ENCODE measurements around the gene ADAMTS5. TPM values are rescaled to one million over a fixed set of nuclear protein-coding genes. Genes with fewer than 3 reads are reported as not detected.

The ADAMTS5 gene
- total RNA-seq, 1 donor from 2014 or later = 14.1 TPM

- no peak overlapping the region for H3K9ac ChIP-seq (ENCODE audit: low read length)
- no peaks in the 10 kb centered on the region for H3K36me3 ChIP-seq (ENCODE audit: insufficient read depth, low read length)
- H4K20me1 ChIP-seq (ENCODE audit: insufficient read depth, low read length) = no peaks in the 10 kb centered on the region
- no peak overlapping the region for H3K27ac ChIP-seq (ENCODE audit: low read depth, low read length)
- no peak for FAIRE-seq
- no peak for DNase-seq (ENCODE audit: low read depth)
- no peak for TF ChIP-seq CTCF (IDR thresholded peaks at IDR 0.05; ENCODE audit: insufficient read depth, low read depth, low read length)
- H3K4me3 Mint-ChIP-seq (ENCODE audit: unreplicated experiment) = no peak overlapping the region
- no peaks in the 10 kb centered on the region for H3K36me3 Mint-ChIP-seq (ENCODE audit: low read depth, unreplicated experiment)
- H3K27me3 Mint-ChIP-seq (ENCODE audit: low read depth, unreplicated experiment) = no peaks in the 10 kb centered on the region
- no peak overlapping the region for H2AFZ ChIP-seq (ENCODE audit: low read depth, low read length)
- no peaks in the 10 kb centered on the region for H3K27me3 ChIP-seq (ENCODE audit: insufficient read depth, low read length)
- H3K4me1 Mint-ChIP-seq (ENCODE audit: low read depth, unreplicated experiment) = no peaks in the 10 kb centered on the region
- H3K4me3 ChIP-seq (ENCODE audit: insufficient read depth, low read depth, low read length) = no peak overlapping the region
- H3K9me3 Mint-ChIP-seq (ENCODE audit: unreplicated experiment) = no peaks in the 10 kb centered on the region
- no peak overlapping the region for H3K27ac Mint-ChIP-seq (ENCODE audit: unreplicated experiment)
- no peaks in the 10 kb centered on the region for H3K9me3 ChIP-seq (ENCODE audit: insufficient read depth, low read depth, low read length)
- no peaks in the 10 kb centered on the region for H3K79me2 ChIP-seq (ENCODE audit: insufficient read depth, low read length)
- no peaks in the 10 kb centered on the region for H3K4me1 ChIP-seq (ENCODE audit: insufficient read depth, low read length)
- no peak overlapping the region for H3K4me2 ChIP-seq (ENCODE audit: low read length)
These were observed 18.7 kb downstream of the ADAMTS5 start for GRCh38 chr21:26948194-26948593.

- H3K4me1 Mint-ChIP-seq (ENCODE audit: low read depth, unreplicated experiment) = no peaks in the 10 kb centered on the region
- Histone ChIP-seq H4K20me1 (ENCODE audit: insufficient read depth, low read length) (no peaks in the 10 kb centered on the region), H3K27me3 (ENCODE audit: insufficient read depth, low read length) (no peaks in the 10 kb centered on the region), H2AFZ (ENCODE audit: low read depth, low read length) (no peak overlapping the region), H3K4me1 (ENCODE audit: insufficient read depth, low read length) (no peaks in the 10 kb centered on the region), H3K4me3 (ENCODE audit: insufficient read depth, low read depth, low read length) (no peak overlapping the region), H3K36me3 (ENCODE audit: insufficient read depth, low read length) (no peaks in the 10 kb centered on the region), H3K27ac (ENCODE audit: low read depth, low read length) (no peak overlapping the region), H3K79me2 (ENCODE audit: insufficient read depth, low read length) (no peaks in the 10 kb centered on the region), H3K4me2 (ENCODE audit: low read length) (no peak overlapping the region), H3K9ac (ENCODE audit: low read length) (no peak overlapping the region), H3K9me3 (ENCODE audit: insufficient read depth, low read depth, low read length) (no peaks in the 10 kb centered on the region)
- DNase-seq (ENCODE audit: low read depth) = no peak
- H3K4me3 Mint-ChIP-seq (ENCODE audit: unreplicated experiment) = no peak overlapping the region
- H3K36me3 Mint-ChIP-seq (ENCODE audit: low read depth, unreplicated experiment) = no peaks in the 10 kb centered on the region
- TF ChIP-seq CTCF (IDR thresholded peaks at IDR 0.05; ENCODE audit: insufficient read depth, low read depth, low read length) = no peak
- TF ChIP-seq EZH2 (IDR thresholded peaks at IDR 0.05; ENCODE audit: insufficient read depth, low read length) = no peak
- no peaks in the 10 kb centered on the region for H3K27me3 Mint-ChIP-seq (ENCODE audit: low read depth, unreplicated experiment)
- no peaks in the 10 kb centered on the region for H3K9me3 Mint-ChIP-seq (ENCODE audit: unreplicated experiment)
- H3K27ac Mint-ChIP-seq (ENCODE audit: unreplicated experiment) = no peak overlapping the region
- FAIRE-seq = peak; percentile 20
These were observed 20.0 kb downstream of the ADAMTS5 start for GRCh38 chr21:26946744-26947446.

DNA sequence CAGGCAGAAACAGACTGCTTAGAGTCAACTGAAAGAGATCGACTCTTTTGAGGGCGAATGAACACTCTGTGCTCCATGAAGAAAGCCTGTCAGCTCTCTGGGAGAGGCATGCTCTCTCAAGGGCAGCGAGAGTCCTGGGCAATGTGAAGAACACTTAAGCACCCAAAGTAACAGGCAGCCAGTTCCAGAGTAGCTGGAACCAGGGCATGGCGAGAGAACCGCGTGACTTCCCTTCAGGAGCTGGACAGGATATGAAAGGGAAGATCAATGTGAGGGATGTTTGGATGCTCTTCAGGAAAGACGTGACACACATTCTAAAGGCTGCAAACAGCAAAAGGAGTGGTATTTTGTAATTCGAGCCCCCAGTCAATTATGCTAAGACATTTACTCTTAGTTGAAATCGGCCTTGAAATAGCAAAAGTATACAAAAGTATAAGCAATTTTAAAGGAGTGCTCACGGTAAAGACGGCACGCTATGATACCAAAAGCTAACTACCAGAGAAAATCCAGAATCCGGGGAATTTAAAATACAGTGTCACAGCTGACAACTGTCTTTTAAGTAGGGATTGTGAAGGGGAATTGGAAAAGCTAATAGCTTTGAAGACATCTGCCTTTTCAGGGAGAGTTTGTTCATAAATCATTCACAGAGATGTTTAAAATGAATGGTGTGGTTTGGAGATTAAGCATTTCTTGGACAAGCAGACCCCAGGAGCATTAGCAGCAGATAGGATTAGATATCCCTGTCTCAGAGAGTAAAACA lies 20.8 kb downstream of the ADAMTS5 start:
- H3K4me1 Mint-ChIP-seq (ENCODE audit: low read depth, unreplicated experiment) = no peaks in the 10 kb centered on the region
- FAIRE-seq (no peak), DNase-seq (ENCODE audit: low read depth) (no peak)
- Histone ChIP-seq H3K27me3 (ENCODE audit: insufficient read depth, low read length) (no peaks in the 10 kb centered on the region), H3K27ac (ENCODE audit: low read depth, low read length) (no peak overlapping the region), H3K4me2 (ENCODE audit: low read length) (peak overlapping the region; percentile 52), H3K9ac (ENCODE audit: low read length) (no peak overlapping the region), H3K9me3 (ENCODE audit: insufficient read depth, low read depth, low read length) (no peaks in the 10 kb centered on the region), H4K20me1 (ENCODE audit: insufficient read depth, low read length) (no peaks in the 10 kb centered on the region), H3K4me3 (ENCODE audit: insufficient read depth, low read depth, low read length) (no peak overlapping the region), H2AFZ (ENCODE audit: low read depth, low read length) (peak overlapping the region; percentile 73), H3K79me2 (ENCODE audit: insufficient read depth, low read length) (no peaks in the 10 kb centered on the region), H3K36me3 (ENCODE audit: insufficient read depth, low read length) (no peaks in the 10 kb centered on the region), H3K4me1 (ENCODE audit: insufficient read depth, low read length) (no peaks in the 10 kb centered on the region)
- H3K9me3 Mint-ChIP-seq (ENCODE audit: unreplicated experiment) = no peaks in the 10 kb centered on the region
- TF ChIP-seq EZH2 (IDR thresholded peaks at IDR 0.05; ENCODE audit: insufficient read depth, low read length) (no peak), CTCF (IDR thresholded peaks at IDR 0.05; ENCODE audit: insufficient read depth, low read depth, low read length) (no peak)
- no peaks in the 10 kb centered on the region for H3K36me3 Mint-ChIP-seq (ENCODE audit: low read depth, unreplicated experiment)
- H3K4me3 Mint-ChIP-seq (ENCODE audit: unreplicated experiment) = no peak overlapping the region
- H3K27me3 Mint-ChIP-seq (ENCODE audit: low read depth, unreplicated experiment) = no peaks in the 10 kb centered on the region
- no peak overlapping the region for H3K27ac Mint-ChIP-seq (ENCODE audit: unreplicated experiment)

All from astrocyte (in vitro differentiated cells and primary cell).